ENCODE results near the gene UBE2M. TPM values are rescaled to one million over a fixed set of nuclear protein-coding genes. Genes with fewer than 3 reads are reported as not detected.

The UBE2M gene
- total RNA-seq, 1 donor from 2014 or later = 78.3 TPM

- Mint-ChIP-seq H3K36me3 (ENCODE audit: unreplicated experiment) (peaks cover 14% of the 10 kb centered on the region), H3K9me3 (ENCODE audit: unreplicated experiment) (no peaks in the 10 kb centered on the region), H3K4me3 (ENCODE audit: unreplicated experiment) (no peak overlapping the region), H3K4me1 (ENCODE audit: unreplicated experiment) (peaks cover 5% of the 10 kb centered on the region), H3K27me3 (ENCODE audit: unreplicated experiment) (no peaks in the 10 kb centered on the region), H3K27ac (ENCODE audit: unreplicated experiment) (no peak overlapping the region)
- no peak for DNase-seq (ENCODE audit: extremely low spot score, unreplicated experiment)
- no peak for TF ChIP-seq CTCF (IDR thresholded peaks at IDR 0.05)
Measured at GRCh38 chr19:58584498-58585441, 26.4 kb upstream of the UBE2M start.

GRCh38 chr19:58582985-58583384 is 24.6 kb upstream of the UBE2M start:
- peaks cover 14% of the 10 kb centered on the region for H3K36me3 Mint-ChIP-seq (ENCODE audit: unreplicated experiment)
- H3K4me3 Mint-ChIP-seq (ENCODE audit: unreplicated experiment) = no peak overlapping the region
- DNase-seq (ENCODE audit: extremely low spot score, unreplicated experiment) = no peak
- H3K27me3 Mint-ChIP-seq (ENCODE audit: unreplicated experiment) = no peaks in the 10 kb centered on the region
- no peaks in the 10 kb centered on the region for H3K9me3 Mint-ChIP-seq (ENCODE audit: unreplicated experiment)
- H3K27ac Mint-ChIP-seq (ENCODE audit: unreplicated experiment) = no peak overlapping the region
- peaks cover 5% of the 10 kb centered on the region for H3K4me1 Mint-ChIP-seq (ENCODE audit: unreplicated experiment)
- TF ChIP-seq CTCF (IDR thresholded peaks at IDR 0.05) = no peak

GRCh38 chr19:58581227-58582141 is 23.1 kb upstream of the UBE2M start:
- Mint-ChIP-seq H3K36me3 (ENCODE audit: unreplicated experiment) (peaks cover 14% of the 10 kb centered on the region), H3K4me3 (ENCODE audit: unreplicated experiment) (no peak overlapping the region), H3K4me1 (ENCODE audit: unreplicated experiment) (peaks cover 5% of the 10 kb centered on the region), H3K9me3 (ENCODE audit: unreplicated experiment) (no peaks in the 10 kb centered on the region), H3K27me3 (ENCODE audit: unreplicated experiment) (no peaks in the 10 kb centered on the region), H3K27ac (ENCODE audit: unreplicated experiment) (peak overlapping the region; percentile 56)
- TF ChIP-seq CTCF (IDR thresholded peaks at IDR 0.05) = peak; percentile 72
- peak; percentile 88 for DNase-seq (ENCODE audit: extremely low spot score, unreplicated experiment)

GRCh38 chr19:58579473-58580142 is 21.2 kb upstream of the UBE2M start:
- peak; percentile 71 for DNase-seq (ENCODE audit: extremely low spot score, unreplicated experiment)
- no peak overlapping the region for H3K4me3 Mint-ChIP-seq (ENCODE audit: unreplicated experiment)

More at GRCh38 chr19:58579473-58580142, 21.2 kb upstream of the UBE2M start:
- no peaks in the 10 kb centered on the region for H3K27me3 Mint-ChIP-seq (ENCODE audit: unreplicated experiment)
- H3K9me3 Mint-ChIP-seq (ENCODE audit: unreplicated experiment) = no peaks in the 10 kb centered on the region
- peaks cover 14% of the 10 kb centered on the region for H3K36me3 Mint-ChIP-seq (ENCODE audit: unreplicated experiment)
- H3K4me1 Mint-ChIP-seq (ENCODE audit: unreplicated experiment) = peaks cover 11% of the 10 kb centered on the region
- no peak for TF ChIP-seq CTCF (IDR thresholded peaks at IDR 0.05)
- peak overlapping the region; percentile 58 for H3K27ac Mint-ChIP-seq (ENCODE audit: unreplicated experiment)

Data from osteocyte (in vitro differentiated cells).